Karpas-422 (cell line): ENCODE results near the gene MRFAP1L1. TPM values are rescaled to one million over a fixed set of nuclear protein-coding genes. Genes with fewer than 3 reads are reported as not detected.
A peak's percentile ranks its signal among the peaks of the same experiment; 100 is the strongest.

Experiments
- DNase-seq: peaks from one replicate; pipeline ENCODE4 v3.0.0-alpha.2; 2015
- H2AFZ ChIP-seq: fragments of 200-600 bp; sonication (generic); 2 replicates; pipeline ENCODE4 v1.6.1; 2014; ENCODE audit warnings: antibody characterized with exemption, low read length, mixed read lengths
- H3K27ac ChIP-seq: fragments of 200-600 bp; sonication (generic); 2 replicates; pipeline ENCODE4 v1.5.1; 2014; ENCODE audit warnings: mild to moderate bottlenecking, low read length, moderate library complexity
- H3K27me3 ChIP-seq: fragments of 200-600 bp; sonication (generic); 2 replicates; pipeline ENCODE4 v1.6.1; 2014; ENCODE audit warnings: low read length, mixed read lengths
- H3K36me3 ChIP-seq: fragments of 200-600 bp; sonication (generic); 2 replicates; pipeline ENCODE4 v1.6.1; 2014; ENCODE audit warnings: low read length, mixed read lengths; ENCODE audit not compliant: insufficient read depth
- H3K4me1 ChIP-seq: fragments of 200-600 bp; sonication (generic); 2 replicates; pipeline ENCODE4 v1.6.1; 2014; ENCODE audit warnings: mild to moderate bottlenecking, low read length, mixed read lengths
- H3K4me2 ChIP-seq: fragments of 200-600 bp; sonication (generic); 2 replicates; pipeline ENCODE4 v1.6.1; 2014; ENCODE audit warnings: low read length, low read depth, mild to moderate bottlenecking; ENCODE audit not compliant: poor library complexity, severe bottlenecking
- H3K4me3 ChIP-seq: fragments of 200-600 bp; sonication (generic); 2 replicates; pipeline ENCODE4 v1.5.1; 2014; ENCODE audit warnings: mild to moderate bottlenecking, antibody characterized with exemption, low read length, mixed read lengths
- H3K79me2 ChIP-seq: fragments of 200-600 bp; sonication (generic); 2 replicates; pipeline ENCODE4 v1.6.1; 2014; ENCODE audit warnings: mild to moderate bottlenecking, low read length, mixed read lengths
- H3K9ac ChIP-seq: fragments of 200-600 bp; sonication (generic); 2 replicates; pipeline ENCODE4 v1.6.0; 2014; ENCODE audit warnings: low read length
- H3K9me2 ChIP-seq: fragments of 200-600 bp; sonication (generic), shearing (Covaris generic); replicated peaks from 2 replicates; pipeline ENCODE4 v1.6.0; 2014; ENCODE audit warnings: mild to moderate bottlenecking, low read length, moderate library complexity; ENCODE audit not compliant: insufficient read depth
- H3K9me3 ChIP-seq: fragments of 300-700, 200-600 bp; sonication (generic); 2 replicates; pipeline ENCODE4 v1.6.1; 2014; ENCODE audit warnings: low read length, mixed read lengths
- H4K20me1 ChIP-seq: fragments of 200-600 bp; sonication (generic); 2 replicates; pipeline ENCODE4 v1.6.1; 2014; ENCODE audit warnings: mild to moderate bottlenecking, antibody characterized with exemption, low read length, low read depth; ENCODE audit not compliant: insufficient read depth
- total RNA-seq: library from RNA; depleted of rRNA; stranded (reverse); fragments of >200 nt; shearing (Covaris generic); gene quantifications from 2 replicates; pipeline ENCODE4 v1.2.3, GENCODE V29; 2014; ENCODE audit warnings: low replicate concordance

Gene MRFAP1L1
- total RNA-seq, 1 experiment from 2014 or later: 41.9 TPM

DNA sequence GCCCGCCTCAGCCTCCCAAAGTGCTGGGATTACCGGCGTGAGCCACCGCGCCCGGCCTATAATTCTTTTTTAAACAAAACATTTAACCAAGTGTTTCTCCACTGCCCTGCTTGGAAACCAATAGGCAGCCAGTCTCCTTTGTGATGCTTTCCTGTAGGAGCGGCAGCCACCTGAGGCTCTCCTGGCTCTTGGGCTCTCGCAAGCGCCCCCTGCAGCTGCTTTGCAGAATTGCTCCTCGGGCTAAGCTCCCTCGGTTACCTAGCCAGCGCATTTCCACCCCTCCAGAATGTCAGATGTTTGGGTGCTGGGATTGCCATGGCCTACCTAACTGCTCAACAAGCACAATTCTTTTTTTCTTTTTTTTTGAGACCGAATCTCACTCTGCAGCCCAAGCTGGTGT is 8.3 kb downstream of the MRFAP1L1 start:
- H3K4me1 ChIP-seq: no peaks in the 10 kb centered on the region

GRCh38 chr4:6699903-6700302 is 9.8 kb downstream of the MRFAP1L1 start:
- H3K9me2 ChIP-seq: no peaks in the 10 kb centered on the region
- H2AFZ ChIP-seq: no peak overlapping the region
- H4K20me1 ChIP-seq: no peaks in the 10 kb centered on the region; the same call in 1 of the 2 replicates
- 0 out of 2 replicates have a peak, but pooled peaks cover 2% of the 10 kb centered on the region for H3K36me3 ChIP-seq
- H3K4me3 ChIP-seq: no peak overlapping the region
- H3K27me3 ChIP-seq: no peaks in the 10 kb centered on the region
- no peak overlapping the region for H3K4me2 ChIP-seq
- H3K9me3 ChIP-seq: no peaks in the 10 kb centered on the region
- H3K79me2 ChIP-seq: peaks cover 6% of the 10 kb centered on the region
- no peak for DNase-seq
- no peak overlapping the region for H3K27ac ChIP-seq
- no peaks in the 10 kb centered on the region for H3K4me1 ChIP-seq
- no peak overlapping the region for H3K9ac ChIP-seq

More for the DNA sequence above, 8.3 kb downstream of the MRFAP1L1 start:
- DNase-seq: peak; percentile 78
- no peak overlapping the region for H3K4me2 ChIP-seq
- no peaks in the 10 kb centered on the region for H3K9me2 ChIP-seq
- H3K4me3 ChIP-seq: no peak overlapping the region
- no peaks in the 10 kb centered on the region; the same call in 1 of the 2 replicates for H4K20me1 ChIP-seq
- H3K27ac ChIP-seq: no peak overlapping the region
- no peak overlapping the region for H3K9ac ChIP-seq
- peaks cover 20% of the 10 kb centered on the region for H3K79me2 ChIP-seq
- peaks cover 17% of the 10 kb centered on the region; the same call in 1 of the 2 replicates for H3K36me3 ChIP-seq
- no peaks in the 10 kb centered on the region for H3K9me3 ChIP-seq
- H3K27me3 ChIP-seq: no peaks in the 10 kb centered on the region
- H2AFZ ChIP-seq: no peak overlapping the region

DNA sequence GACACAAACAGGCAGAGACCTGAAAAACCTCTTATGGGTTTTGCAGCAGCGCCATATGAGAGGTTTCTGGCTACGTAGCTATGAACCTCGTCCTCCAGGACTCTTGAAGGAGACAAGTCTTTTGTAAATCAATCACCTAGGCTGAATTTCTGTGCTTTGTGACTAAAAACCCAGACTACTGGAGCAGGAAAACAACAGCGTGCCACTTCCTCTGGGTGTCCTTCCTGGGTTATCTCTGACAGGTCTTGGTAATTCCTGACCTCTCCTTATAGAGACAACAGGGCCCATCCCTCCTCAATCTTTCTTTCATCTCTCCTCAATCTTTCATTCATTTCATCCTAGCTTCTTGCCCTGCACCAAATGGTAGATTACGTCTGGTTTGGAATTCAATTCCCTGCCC is 10.3 kb downstream of the MRFAP1L1 start:
- Histone ChIP-seq H3K79me2 (peaks cover 3% of the 10 kb centered on the region), H4K20me1 (no peaks in the 10 kb centered on the region; the same call in 1 of the 2 replicates), H3K9ac (no peak overlapping the region), H3K4me1 (no peaks in the 10 kb centered on the region), H3K9me3 (no peaks in the 10 kb centered on the region), H3K27me3 (no peaks in the 10 kb centered on the region), H2AFZ (no peak overlapping the region), H3K27ac (no peak overlapping the region), H3K4me3 (no peak overlapping the region), H3K4me2 (no peak overlapping the region), H3K9me2 (no peaks in the 10 kb centered on the region), H3K36me3 (no peaks in the 10 kb centered on the region)
- DNase-seq: no peak

DNA sequence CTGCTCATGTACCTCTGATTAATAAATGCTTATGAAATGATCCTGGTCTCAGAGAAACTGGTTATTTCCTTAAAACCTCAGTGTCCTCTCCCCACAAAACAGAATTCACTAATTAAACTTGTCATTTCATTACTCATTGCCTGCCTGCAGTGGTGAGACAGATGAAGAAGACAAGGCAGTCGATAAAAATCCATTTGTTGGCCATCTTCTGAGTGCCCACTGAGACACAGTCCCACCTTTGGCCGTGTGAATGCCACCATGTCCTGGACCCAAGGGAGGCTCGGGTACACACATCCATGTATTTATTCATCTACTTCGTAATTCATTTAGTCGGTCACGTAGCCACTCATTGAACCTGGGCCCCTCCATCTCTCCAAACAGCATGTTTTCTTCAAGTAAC is 12.5 kb downstream of the MRFAP1L1 start:
- Histone ChIP-seq H3K36me3 (no peaks in the 10 kb centered on the region), H3K4me3 (no peak overlapping the region), H3K27me3 (no peaks in the 10 kb centered on the region), H3K4me2 (no peak overlapping the region), H3K9me3 (no peaks in the 10 kb centered on the region), H3K79me2 (no peaks in the 10 kb centered on the region), H4K20me1 (no peaks in the 10 kb centered on the region; the same call in 1 of the 2 replicates), H3K27ac (no peak overlapping the region), H3K9me2 (no peaks in the 10 kb centered on the region), H2AFZ (no peak overlapping the region), H3K9ac (no peak overlapping the region), H3K4me1 (no peaks in the 10 kb centered on the region)
- no peak for DNase-seq

DNA sequence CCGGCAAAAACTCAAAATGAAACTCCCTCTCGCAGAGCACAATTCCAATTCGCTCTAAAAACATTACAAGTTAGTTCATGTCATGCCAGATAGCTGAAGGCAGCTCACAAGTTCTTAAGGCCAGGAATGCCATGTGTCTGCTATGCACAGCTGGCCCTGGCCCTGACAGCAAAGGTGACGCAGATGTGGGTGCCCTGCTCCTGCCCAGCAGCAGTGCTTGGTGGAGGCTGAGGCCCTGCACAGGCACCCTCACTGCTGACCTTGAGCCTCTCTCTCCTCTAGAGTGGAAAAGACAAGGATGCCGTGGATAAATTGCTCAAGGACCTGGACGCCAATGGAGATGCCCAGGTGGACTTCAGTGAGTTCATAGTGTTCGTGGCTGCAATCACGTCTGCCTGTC is 13.1 kb downstream of the MRFAP1L1 start:
- Histone ChIP-seq H4K20me1 (no peaks in the 10 kb centered on the region; the same call in 1 of the 2 replicates), H3K27ac (no peak overlapping the region), H3K36me3 (no peaks in the 10 kb centered on the region), H3K4me3 (no peak overlapping the region), H3K27me3 (no peaks in the 10 kb centered on the region), H3K9ac (no peak overlapping the region), H2AFZ (no peak overlapping the region), H3K4me1 (no peaks in the 10 kb centered on the region), H3K79me2 (no peaks in the 10 kb centered on the region), H3K9me3 (no peaks in the 10 kb centered on the region), H3K9me2 (no peaks in the 10 kb centered on the region), H3K4me2 (no peak overlapping the region)
- DNase-seq: no peak

- Histone ChIP-seq H3K4me3 (no peak overlapping the region), H3K9ac (no peak overlapping the region), H3K27ac (no peak overlapping the region), H3K4me1 (no peaks in the 10 kb centered on the region), H3K79me2 (no peaks in the 10 kb centered on the region), H3K27me3 (no peaks in the 10 kb centered on the region), H4K20me1 (no peaks in the 10 kb centered on the region; the same call in 1 of the 2 replicates), H3K36me3 (no peaks in the 10 kb centered on the region), H3K9me2 (no peaks in the 10 kb centered on the region), H3K4me2 (no peak overlapping the region), H3K9me3 (no peaks in the 10 kb centered on the region), H2AFZ (no peak overlapping the region)
- DNase-seq: no peak
Measured at GRCh38 chr4:6695660-6696610, 13.7 kb downstream of the MRFAP1L1 start.

DNA sequence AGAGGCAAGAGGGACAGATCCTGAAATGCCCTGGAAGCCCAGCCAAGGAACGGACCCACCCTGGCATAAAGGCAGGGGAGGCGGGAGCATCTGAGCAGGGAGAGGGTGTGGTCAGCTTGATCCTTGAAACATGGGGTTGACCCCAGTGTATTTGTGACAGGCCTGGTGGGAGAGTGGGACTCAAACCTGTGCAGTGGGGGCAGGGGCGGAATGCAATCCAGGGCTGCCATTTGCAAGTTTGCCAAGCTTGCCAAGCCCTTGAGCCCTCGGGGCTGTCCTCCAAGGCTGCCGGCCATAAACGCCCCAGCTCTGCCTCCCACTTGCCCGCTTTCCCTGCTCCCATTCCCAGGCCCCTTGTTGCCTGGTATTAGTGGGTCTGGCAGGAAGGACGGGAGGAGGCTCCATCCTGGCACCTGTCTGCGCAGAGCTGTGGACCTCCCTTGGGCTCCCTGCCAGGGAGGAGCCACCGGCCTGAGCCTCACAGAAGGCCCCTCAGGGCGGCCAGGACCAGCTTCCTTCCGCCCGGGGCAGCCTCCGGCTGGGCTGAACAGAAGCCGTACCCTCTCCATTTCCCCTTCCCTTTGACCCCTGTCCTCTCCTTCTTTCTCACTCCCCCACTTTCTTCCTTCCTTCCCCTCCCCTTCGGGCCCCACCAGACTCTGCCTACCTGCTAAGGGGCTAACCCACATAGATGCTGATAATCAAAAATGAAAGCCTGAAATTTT is 15.3 kb downstream of the MRFAP1L1 start:
- Histone ChIP-seq H3K4me2 (no peak overlapping the region), H2AFZ (no peak overlapping the region), H3K36me3 (no peaks in the 10 kb centered on the region), H3K9me3 (no peaks in the 10 kb centered on the region), H3K4me1 (no peaks in the 10 kb centered on the region), H3K4me3 (no peak overlapping the region), H3K9me2 (no peaks in the 10 kb centered on the region), H3K79me2 (no peaks in the 10 kb centered on the region), H3K27me3 (no peaks in the 10 kb centered on the region), H3K27ac (no peak overlapping the region), H3K9ac (no peak overlapping the region), H4K20me1 (no peaks in the 10 kb centered on the region)
- no peak for DNase-seq
